NCI-H1092 treated with DMSO at 0.1 percent for 48 hours (cell line): ENCODE data around the gene KIF16B.

Experiments
- DNase-seq: peaks from one replicate; lab custom pipeline; 2025; lab: John Stamatoyannopoulos, UW

KIF16B gene

DNA sequence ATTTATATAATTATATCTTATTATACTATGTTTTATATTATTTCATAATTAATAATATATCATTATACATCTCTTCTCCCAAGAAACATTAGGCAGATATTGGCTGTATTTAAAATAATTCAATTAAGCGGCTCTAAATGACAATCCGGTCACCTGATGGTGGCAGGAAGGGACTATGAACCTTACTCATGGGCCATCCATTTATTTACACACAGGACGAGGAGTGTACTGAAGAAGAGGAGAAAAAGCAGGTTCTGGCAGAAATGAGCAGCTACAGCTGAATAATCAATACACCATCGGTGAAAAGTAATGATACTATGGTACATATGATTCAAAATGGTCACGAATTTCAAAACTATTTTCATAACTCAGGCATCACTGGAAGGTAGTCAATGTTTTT is 277.7 kb downstream of the KIF16B start:
- no peak for DNase-seq

DNA sequence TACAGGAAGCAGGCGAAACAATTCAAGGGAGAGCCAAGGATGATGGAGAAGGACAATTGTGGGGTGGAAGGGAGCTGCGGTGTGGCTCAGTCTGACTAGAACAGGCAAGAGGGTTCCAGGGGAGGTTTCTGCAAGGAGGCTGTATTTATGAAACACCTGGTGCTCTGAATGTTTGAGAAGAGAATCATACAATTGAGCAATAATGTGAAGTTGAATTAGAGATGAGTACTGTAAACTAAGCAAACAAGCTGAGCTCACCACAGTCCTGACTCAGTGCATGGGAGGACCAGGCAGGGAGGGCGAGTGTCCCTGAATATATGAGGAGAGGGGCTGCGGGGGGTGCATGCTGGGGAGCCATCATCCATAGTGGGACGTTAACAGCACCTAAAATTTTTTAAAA is 279.7 kb downstream of the KIF16B start:
- no peak for DNase-seq

GRCh38 chr20:16292226-16292880 is 280.9 kb downstream of the KIF16B start:
- DNase-seq: no peak

DNA sequence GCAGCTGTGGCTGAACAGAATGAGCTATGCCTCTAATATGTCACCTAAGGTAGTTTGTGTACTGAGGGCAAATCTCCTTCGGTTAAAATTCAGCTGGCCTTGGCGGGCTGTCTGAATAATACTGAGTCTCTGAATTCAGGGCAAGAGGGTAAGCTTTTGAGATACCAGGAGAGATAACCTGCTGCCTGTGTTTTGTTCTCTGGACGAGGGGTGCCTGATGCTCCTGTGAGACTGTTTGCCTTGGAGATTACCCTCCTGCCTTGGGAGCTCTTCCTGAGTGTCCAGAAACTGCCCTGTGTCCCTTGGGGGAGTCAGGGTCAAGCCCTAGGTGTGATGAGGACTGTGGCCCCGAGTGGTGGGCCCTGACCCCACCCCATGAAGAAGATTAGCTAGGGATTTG is 282.9 kb downstream of the KIF16B start:
- no peak for DNase-seq

GRCh38 chr20:16287776-16288175 is 285.5 kb downstream of the KIF16B start:
- no peak for DNase-seq

GRCh38 chr20:16286601-16287000 is 286.6 kb downstream of the KIF16B start:
- DNase-seq: no peak

- no peak for DNase-seq
Observed at GRCh38 chr20:16284385-16285100, 288.7 kb downstream of the KIF16B start.

- DNase-seq: no peak
Observed at GRCh38 chr20:16283978-16284377, 289.3 kb downstream of the KIF16B start.

DNA sequence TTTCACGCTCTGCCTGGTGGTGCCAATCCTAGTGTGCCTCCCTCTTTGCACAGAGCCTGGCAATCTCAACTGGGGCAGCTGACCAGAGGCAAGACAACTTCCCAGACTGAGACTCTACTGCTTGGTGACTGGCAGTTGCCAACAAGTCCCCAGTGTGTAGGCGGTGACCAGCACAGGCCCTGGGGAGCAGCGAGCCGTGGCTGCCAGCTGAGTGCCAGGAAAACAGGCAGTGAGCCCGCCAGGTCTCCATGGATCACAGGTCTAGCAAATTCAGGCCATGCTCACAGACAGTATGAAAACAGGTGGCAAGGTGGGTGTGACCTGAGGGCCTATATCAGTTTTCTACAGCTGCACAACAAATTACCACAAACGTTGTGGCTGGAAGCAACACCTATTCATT is 289.9 kb downstream of the KIF16B start:
- DNase-seq: no peak

DNA sequence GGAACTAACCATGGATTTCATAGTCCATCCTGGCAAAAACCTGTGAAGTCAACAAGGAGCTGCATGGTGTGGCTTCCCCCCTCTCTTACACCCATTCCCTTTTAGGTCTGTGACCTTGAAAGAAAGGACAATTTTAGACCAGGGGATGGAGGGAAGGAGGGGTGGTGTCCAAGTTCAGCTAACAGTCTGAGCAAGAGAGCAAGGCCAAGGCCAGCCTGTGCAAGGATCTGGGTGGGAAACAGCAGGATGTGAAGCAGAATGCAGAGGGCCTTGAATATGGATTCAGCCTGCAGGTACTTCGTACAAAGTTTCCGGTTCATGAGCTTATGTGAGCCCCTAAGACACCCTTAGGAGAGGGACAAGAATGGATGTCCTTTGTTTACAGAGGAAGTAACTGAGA is 293.0 kb downstream of the KIF16B start:
- no peak for DNase-seq

DNA sequence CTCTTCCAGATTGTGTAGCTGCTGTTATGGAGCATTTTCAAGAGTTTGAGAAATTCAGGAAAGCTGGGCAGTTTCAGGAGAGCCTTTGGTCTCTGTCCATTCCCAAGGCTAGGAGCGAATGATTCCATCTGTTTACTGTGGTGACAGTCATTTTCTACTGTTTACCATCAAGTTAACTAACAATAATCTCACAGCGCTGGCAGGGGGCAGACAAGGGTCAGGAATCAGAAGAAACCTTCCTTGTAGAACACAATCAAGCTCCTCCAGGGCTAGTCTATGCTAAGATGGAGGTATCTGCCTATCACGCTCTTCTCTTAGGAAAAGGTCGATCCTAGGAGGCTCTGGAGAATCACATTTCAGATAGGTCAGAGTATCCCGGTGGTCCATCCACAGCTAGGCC is 293.9 kb downstream of the KIF16B start:
- no peak for DNase-seq

GRCh38 chr20:16273812-16274555 is 299.3 kb downstream of the KIF16B start:
- DNase-seq: no peak

GRCh38 chr20:16272780-16273360 is 300.4 kb downstream of the KIF16B start:
- no peak for DNase-seq

DNA sequence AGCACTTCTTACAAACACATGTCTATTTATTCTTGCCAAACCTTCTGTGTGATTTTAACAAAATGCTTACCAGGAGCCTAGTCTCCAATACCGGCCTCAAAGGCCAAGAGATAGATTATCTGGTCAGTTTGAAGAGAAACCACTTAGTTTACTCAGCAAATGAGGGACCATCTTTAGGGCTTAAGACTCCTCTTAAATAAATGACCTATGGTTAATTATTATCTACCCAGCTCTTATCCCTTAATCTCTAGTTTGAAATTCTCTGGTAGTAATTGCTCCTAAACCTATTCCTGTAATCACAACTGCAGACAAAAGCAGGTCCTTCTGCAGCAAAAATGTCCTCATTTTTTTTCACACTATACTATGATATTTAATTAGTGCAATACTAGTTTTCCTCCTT is 301.8 kb downstream of the KIF16B start:
- DNase-seq: no peak

DNA sequence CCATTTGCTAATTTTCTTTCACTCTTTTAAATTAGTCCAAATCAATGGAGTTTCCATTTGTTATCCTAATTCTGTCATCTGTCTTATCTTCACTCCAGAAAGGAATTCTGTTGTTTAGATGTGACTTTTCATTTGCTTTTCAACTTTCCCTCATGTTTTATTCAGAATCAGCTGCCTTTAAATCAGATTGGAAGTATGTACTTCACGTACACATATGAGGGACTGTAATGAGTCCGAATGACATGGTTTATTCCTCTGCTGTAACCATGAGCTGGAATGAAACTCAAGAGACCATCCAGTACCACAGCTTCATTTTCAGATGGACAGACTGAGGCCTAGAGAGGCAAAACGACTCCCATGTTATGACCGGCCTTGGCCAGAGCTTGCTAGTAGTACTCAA is 302.3 kb downstream of the KIF16B start:
- DNase-seq: no peak

- no peak for DNase-seq
Observed at GRCh38 chr20:16270314-16270931, 302.8 kb downstream of the KIF16B start.

- DNase-seq: no peak
Observed at GRCh38 chr20:16267526-16267925, 305.7 kb downstream of the KIF16B start.

- DNase-seq: no peak
Observed at GRCh38 chr20:16265334-16265733, 307.9 kb downstream of the KIF16B start.

DNA sequence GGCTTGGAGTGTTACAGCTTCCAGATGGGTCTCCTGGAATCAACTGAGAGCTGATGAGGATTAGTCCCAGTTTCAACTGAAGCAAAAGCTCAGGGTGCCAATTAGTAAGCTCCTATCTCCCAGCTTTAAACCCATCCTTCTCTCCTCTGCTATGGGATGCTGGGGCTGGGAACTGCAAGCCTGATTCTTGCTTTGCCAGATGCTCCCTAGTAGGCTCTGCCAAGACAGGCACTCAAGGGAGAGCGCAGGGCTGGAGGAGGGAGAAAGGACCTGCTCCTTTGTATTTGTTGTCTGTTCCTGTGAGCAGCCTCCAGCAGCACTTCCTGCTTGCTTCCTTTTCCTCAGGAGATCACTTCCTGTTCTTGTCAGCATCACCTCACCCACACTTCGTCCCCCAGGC is 309.7 kb downstream of the KIF16B start:
- no peak for DNase-seq

GRCh38 chr20:16262594-16262993 is 310.7 kb downstream of the KIF16B start:
- no peak for DNase-seq

- no peak for DNase-seq
Observed at GRCh38 chr20:16261733-16262273, 311.4 kb downstream of the KIF16B start.

DNA sequence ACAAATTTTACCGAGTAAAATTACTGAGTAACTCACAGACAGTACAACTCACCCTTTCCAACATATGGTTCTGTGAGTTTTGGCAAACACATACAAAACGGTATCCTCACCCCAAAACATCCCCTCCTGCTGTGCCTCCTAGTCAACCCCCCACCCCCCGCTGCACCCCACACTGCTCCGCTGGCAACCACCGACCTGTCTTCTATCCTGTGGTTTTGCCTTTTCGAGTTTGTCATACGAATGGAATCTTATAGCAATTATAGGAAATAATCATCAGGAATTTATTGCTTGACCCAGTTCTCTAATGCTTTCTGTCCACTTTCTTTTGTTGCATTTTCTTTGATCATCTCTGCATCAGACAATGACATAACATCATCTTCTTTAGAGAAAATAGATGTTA is 312.3 kb downstream of the KIF16B start:
- DNase-seq: no peak
